Fibroblast of peridontal ligament (primary cell): ENCODE data around the gene SPRYD3.

ENCODE experiments used
- DNase-seq: peaks from one replicate; pipeline ENCODE4 v3.0.0-alpha.2; 2010; ENCODE audit errors: extremely low read depth

Gene SPRYD3

GRCh38 chr12:53063708-53064612 lies 15.2 kb downstream of the SPRYD3 start:
- DNase-seq, result peak; percentile 94

- no peak for DNase-seq
Observed at GRCh38 chr12:53062977-53063707, 16.0 kb downstream of the SPRYD3 start.

GRCh38 chr12:53062011-53062961 lies 16.9 kb downstream of the SPRYD3 start:
- no peak for DNase-seq

- DNase-seq, result no peak
Observed at GRCh38 chr12:53061404-53062010, 17.7 kb downstream of the SPRYD3 start.

GRCh38 chr12:53060721-53061276 lies 18.4 kb downstream of the SPRYD3 start:
- no peak for DNase-seq

GRCh38 chr12:53060064-53060720 lies 19.0 kb downstream of the SPRYD3 start:
- no peak for DNase-seq

GRCh38 chr12:53059434-53060063 lies 19.6 kb downstream of the SPRYD3 start:
- DNase-seq, result no peak

GRCh38 chr12:53058674-53059433 lies 20.3 kb downstream of the SPRYD3 start:
- no peak for DNase-seq

GRCh38 chr12:53057816-53058500 lies 21.2 kb downstream of the SPRYD3 start:
- no peak for DNase-seq

- no peak for DNase-seq
Observed at GRCh38 chr12:53056901-53057300, 22.3 kb downstream of the SPRYD3 start.

- no peak for DNase-seq
Observed at GRCh38 chr12:53056296-53056695, 22.9 kb downstream of the SPRYD3 start.

GRCh38 chr12:53055471-53056266 lies 23.5 kb downstream of the SPRYD3 start:
- no peak for DNase-seq

GRCh38 chr12:53054112-53054878 lies 24.9 kb downstream of the SPRYD3 start:
- peak; percentile 80 for DNase-seq

- no peak for DNase-seq
Observed at GRCh38 chr12:53053218-53054111, 25.7 kb downstream of the SPRYD3 start.

- DNase-seq, result peak; percentile 81
Observed at GRCh38 chr12:53052419-53053217, 26.6 kb downstream of the SPRYD3 start.
